Fibroblast of mammary gland (primary cell): ENCODE data around the gene SLC22A1.
"Not testable (repeated sequence)": the region's sequence is repeated elsewhere in the genome, so short reads cannot be mapped to it uniquely, and the experiment has no call there.

Source experiments
- DNase-seq: peaks from one replicate; pipeline ENCODE4 v3.0.0-alpha.2; 2010; ENCODE audit warnings: low read depth
- H3K4me3 ChIP-seq: 2 replicates; pipeline ENCODE4 v1.5.1; 2011; ENCODE audit warnings: low read depth, mild to moderate bottlenecking, low read length, moderate library complexity; ENCODE audit not compliant: control insufficient read depth
- CTCF ChIP-seq: conservative IDR thresholded peaks from 2 replicates; pipeline ENCODE4 v1.5.1; 2011; ENCODE audit warnings: low read depth, low read length, inconsistent platforms; ENCODE audit not compliant: control insufficient read depth, insufficient read depth

The SLC22A1 gene

GRCh38 chr6:160121981-160122380, 366 bp downstream of the SLC22A1 start:
- TF ChIP-seq CTCF, result no peak
- no peak overlapping the region for H3K4me3 ChIP-seq
- DNase-seq, result no peak

- no peak overlapping the region for H3K4me3 ChIP-seq
- peak; percentile 37 for DNase-seq
- no peak for TF ChIP-seq CTCF
Measured at GRCh38 chr6:160122744-160123143, 1.1 kb downstream of the SLC22A1 start.

DNA sequence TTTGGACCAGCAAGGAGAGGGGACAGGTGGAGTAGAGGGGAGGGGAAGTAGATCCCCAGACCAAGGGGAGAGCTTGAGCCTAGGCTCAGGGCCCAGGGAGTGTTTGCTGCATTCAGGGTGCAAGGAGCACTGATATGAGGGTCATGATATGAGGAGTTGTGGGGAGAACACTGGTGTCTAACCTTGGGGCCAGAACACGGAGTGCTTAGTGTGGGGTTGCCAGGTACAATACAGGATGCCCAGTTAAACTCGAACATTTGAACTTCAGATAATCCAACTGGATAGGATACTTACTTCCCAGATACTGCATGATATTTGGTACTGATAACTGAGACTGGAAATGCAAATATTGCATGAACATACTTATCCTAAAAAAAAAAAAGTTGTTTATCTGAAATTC, 2.4 kb downstream of the SLC22A1 start:
- no peak for TF ChIP-seq CTCF
- no peak overlapping the region for H3K4me3 ChIP-seq
- no peak for DNase-seq

DNA sequence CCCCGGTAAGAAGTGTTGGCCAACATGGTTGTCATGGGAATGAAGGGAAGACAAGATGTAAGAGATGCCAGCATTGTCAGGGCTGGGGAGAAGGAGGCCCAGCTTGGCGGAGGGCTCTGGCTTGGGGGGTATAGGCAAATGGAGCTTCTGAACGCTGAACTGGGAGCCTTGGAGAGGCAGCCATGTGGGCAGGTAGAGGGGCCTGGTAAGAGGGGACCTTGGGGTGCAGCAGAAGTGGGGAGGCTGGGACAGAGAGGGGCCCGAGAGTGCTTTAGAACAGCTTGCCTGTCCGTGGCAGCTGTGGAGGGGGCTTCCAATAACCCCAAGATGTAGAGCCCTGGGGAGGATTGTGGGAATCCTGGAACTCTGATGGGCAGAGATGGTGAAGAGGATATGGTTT, 3.0 kb downstream of the SLC22A1 start:
- TF ChIP-seq CTCF, result no peak
- DNase-seq, result no peak
- no peak overlapping the region for H3K4me3 ChIP-seq

- not testable (repeated sequence) for DNase-seq
Measured at GRCh38 chr6:160125105-160125504, 3.5 kb downstream of the SLC22A1 start.

DNA sequence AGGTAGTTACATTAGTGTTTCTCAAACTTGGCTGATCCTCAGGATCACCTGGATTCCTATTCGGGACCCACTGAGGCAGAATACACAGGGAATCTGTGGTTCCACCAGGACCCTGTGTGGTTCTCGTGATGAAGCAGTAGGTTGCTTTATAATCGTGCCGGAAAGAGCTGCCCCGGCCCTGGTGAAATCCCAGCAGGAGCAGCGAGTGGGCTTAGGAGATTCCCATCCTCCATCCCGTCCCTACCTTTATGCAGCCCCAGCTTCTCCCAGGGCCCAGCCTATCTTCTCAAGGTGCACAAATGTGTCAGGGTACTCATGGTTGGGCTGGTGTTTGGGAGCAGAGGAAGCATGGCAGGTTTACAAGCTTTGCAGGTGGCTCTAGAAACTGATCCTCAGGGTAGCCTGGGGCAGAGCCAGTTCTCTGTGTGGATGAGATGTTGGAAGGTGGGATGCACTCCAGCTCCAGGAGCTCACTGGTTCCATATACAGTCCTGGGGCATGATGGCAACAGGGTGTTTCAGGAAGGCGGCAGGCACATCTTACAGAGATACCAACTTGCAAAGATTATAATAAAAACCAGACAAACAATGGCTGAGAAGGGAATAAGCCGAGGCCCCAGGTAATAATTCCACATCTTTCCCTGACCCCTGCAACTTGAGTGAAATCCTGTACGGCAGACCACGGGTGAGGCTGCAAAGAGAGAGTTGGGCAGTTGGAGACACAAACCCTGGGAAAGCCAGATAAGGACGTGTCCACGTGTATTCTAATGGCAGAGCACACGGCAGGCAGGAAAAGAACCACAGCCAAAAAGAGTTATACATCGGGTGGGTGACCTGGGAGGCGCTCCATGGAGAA, 5.9 kb downstream of the SLC22A1 start:
- DNase-seq, result no peak
- no peak for TF ChIP-seq CTCF
- no peak overlapping the region for H3K4me3 ChIP-seq

More at GRCh38 chr6:160125105-160125504, 3.5 kb downstream of the SLC22A1 start:
- not testable (repeated sequence) for H3K4me3 ChIP-seq

DNA sequence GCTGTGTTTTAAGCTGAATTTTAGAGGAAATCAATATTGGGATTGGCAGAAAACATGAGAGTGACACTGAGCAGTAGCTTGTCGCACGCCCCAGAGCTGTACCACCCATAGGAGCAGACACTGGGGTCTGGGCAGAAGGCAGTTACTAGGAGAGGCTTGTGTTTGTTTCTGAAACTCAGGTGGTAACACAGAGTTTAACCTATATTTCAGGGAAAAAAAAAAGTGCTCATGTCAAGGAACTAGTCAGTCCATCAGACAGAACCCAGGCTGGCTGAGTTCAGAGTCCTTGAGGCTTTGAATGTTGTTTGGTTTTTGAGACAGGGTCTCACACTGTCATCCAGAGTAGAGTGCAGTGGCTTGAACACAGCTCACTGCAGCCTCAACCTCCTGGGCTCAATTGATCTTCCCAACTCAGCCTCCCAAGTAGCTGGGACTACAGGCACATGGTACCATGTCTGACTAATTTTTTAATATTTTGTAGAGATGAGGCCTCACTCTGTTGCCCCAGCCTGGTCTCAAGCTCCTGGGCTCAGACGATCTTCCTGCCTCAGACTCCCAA, 6.6 kb downstream of the SLC22A1 start:
- no peak overlapping the region for H3K4me3 ChIP-seq
- DNase-seq, result no peak
- no peak for TF ChIP-seq CTCF
